ENCODE measurements around the gene NTM. TPM values are rescaled to one million over a fixed set of nuclear protein-coding genes. Genes with fewer than 3 reads are reported as not detected.

Gene NTM
- total and polyA plus RNA-seq, 2 donors (not counting 1 experiment from before 2014, with no cell fraction given) = 12.3 to 28.6 TPM

- H4K20me1 ChIP-seq (ENCODE audit: control insufficient read depth, extremely low read depth, insufficient read depth, low read length) = no peaks in the 10 kb centered on the region
- no peak overlapping the region for H3K4me3 ChIP-seq (replicated peaks in 1 of 4; ENCODE audit: control extremely low read depth in 1 of 4, insufficient read depth in 1 of 4, low read depth in 3 of 4, low read length in 4 of 4)
- H3K4me2 ChIP-seq (ENCODE audit: extremely low read depth, insufficient read depth, low read length) = no peak overlapping the region
- H3K4me1 ChIP-seq (ENCODE audit: control insufficient read depth, extremely low read depth, insufficient read depth, low read length) = peaks cover 16% of the 10 kb centered on the region
- no peaks in the 10 kb centered on the region for H3K27me3 ChIP-seq (ENCODE audit: control insufficient read depth, insufficient read depth, low read length)
- TF ChIP-seq EZH2 (IDR thresholded peaks at IDR 0.05; ENCODE audit: low read length, missing control alignments) (no peak), CTCF (conservative IDR thresholded peaks at IDR 0.05 in 1 of 2, IDR thresholded peaks at IDR 0.05 in 1 of 2; ENCODE audit: low read depth in 1 of 2, low read length in 2 of 2) (no peak)
- H3K36me3 ChIP-seq (ENCODE audit: control insufficient read depth, insufficient read depth, low read length) = no peaks in the 10 kb centered on the region
- H2AFZ ChIP-seq (ENCODE audit: low read length) = no peak overlapping the region
- H3K9ac ChIP-seq (ENCODE audit: insufficient read depth, low read length) = no peak overlapping the region
- no peak overlapping the region for H3K27ac ChIP-seq (ENCODE audit: insufficient read depth, low read length)
- H3K9me3 ChIP-seq (ENCODE audit: control insufficient read depth, insufficient read depth, low read depth, low read length) = no peaks in the 10 kb centered on the region
- no peaks in the 10 kb centered on the region for H3K79me2 ChIP-seq (ENCODE audit: control insufficient read depth, insufficient read depth, low read length)
- DNase-seq (ENCODE audit: low read depth in 2 of 2) = no peak
These were observed 681.3 kb downstream of the NTM start for GRCh38 chr11:132051704-132052103.

- Histone ChIP-seq H3K4me1 (ENCODE audit: control insufficient read depth, extremely low read depth, insufficient read depth, low read length) (peaks cover 18% of the 10 kb centered on the region), H3K79me2 (ENCODE audit: control insufficient read depth, insufficient read depth, low read length) (no peaks in the 10 kb centered on the region), H3K4me3 (replicated peaks in 1 of 4; ENCODE audit: control extremely low read depth in 1 of 4, insufficient read depth in 1 of 4, low read depth in 3 of 4, low read length in 4 of 4) (no peak overlapping the region), H3K9me3 (ENCODE audit: control insufficient read depth, insufficient read depth, low read depth, low read length) (no peaks in the 10 kb centered on the region), H3K27me3 (ENCODE audit: control insufficient read depth, insufficient read depth, low read length) (no peaks in the 10 kb centered on the region), H3K27ac (ENCODE audit: insufficient read depth, low read length) (no peak overlapping the region), H4K20me1 (ENCODE audit: control insufficient read depth, extremely low read depth, insufficient read depth, low read length) (no peaks in the 10 kb centered on the region), H3K9ac (ENCODE audit: insufficient read depth, low read length) (no peak overlapping the region), H3K4me2 (ENCODE audit: extremely low read depth, insufficient read depth, low read length) (no peak overlapping the region), H3K36me3 (ENCODE audit: control insufficient read depth, insufficient read depth, low read length) (no peaks in the 10 kb centered on the region), H2AFZ (ENCODE audit: low read length) (no peak overlapping the region)
- no peak for TF ChIP-seq CTCF (conservative IDR thresholded peaks at IDR 0.05 in 1 of 2, IDR thresholded peaks at IDR 0.05 in 1 of 2; ENCODE audit: low read depth in 1 of 2, low read length in 2 of 2)
- no peak for TF ChIP-seq EZH2 (IDR thresholded peaks at IDR 0.05; ENCODE audit: low read length, missing control alignments)
- no peak for DNase-seq (ENCODE audit: low read depth in 2 of 2)
These were observed 681.9 kb downstream of the NTM start for GRCh38 chr11:132052342-132052741.

DNA sequence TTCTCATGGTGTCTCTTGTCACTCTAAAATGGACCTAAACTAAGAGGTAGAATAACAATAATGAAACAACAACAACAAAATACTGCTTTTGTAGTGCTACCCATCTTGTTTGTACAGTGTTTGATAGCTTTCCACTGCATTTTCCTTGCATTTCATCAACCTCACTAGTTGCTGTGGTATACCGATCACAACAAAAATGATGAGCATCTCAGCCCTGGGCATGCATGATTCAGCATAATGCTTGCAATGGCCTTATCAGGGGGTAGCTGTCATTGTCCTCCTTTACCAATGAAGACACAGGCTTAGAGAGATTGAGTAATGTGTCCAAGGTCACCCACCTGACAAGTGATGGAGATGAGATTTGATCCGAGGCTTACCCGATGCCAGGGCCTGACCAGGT, 682.5 kb downstream of the NTM start:
- no peak overlapping the region for H2AFZ ChIP-seq (ENCODE audit: low read length)
- no peak overlapping the region for H3K9ac ChIP-seq (ENCODE audit: insufficient read depth, low read length)
- H3K36me3 ChIP-seq (ENCODE audit: control insufficient read depth, insufficient read depth, low read length) = no peaks in the 10 kb centered on the region
- no peak overlapping the region for H3K4me2 ChIP-seq (ENCODE audit: extremely low read depth, insufficient read depth, low read length)
- H3K4me3 ChIP-seq (replicated peaks in 1 of 4; ENCODE audit: control extremely low read depth in 1 of 4, insufficient read depth in 1 of 4, low read depth in 3 of 4, low read length in 4 of 4) = no peak overlapping the region
- peaks cover 20% of the 10 kb centered on the region for H3K4me1 ChIP-seq (ENCODE audit: control insufficient read depth, extremely low read depth, insufficient read depth, low read length)
- DNase-seq (ENCODE audit: low read depth in 2 of 2) = peak in 1 of 2 donors; percentile 43
- no peak overlapping the region for H3K27ac ChIP-seq (ENCODE audit: insufficient read depth, low read length)
- TF ChIP-seq CTCF (conservative IDR thresholded peaks at IDR 0.05 in 1 of 2, IDR thresholded peaks at IDR 0.05 in 1 of 2; ENCODE audit: low read depth in 1 of 2, low read length in 2 of 2) (no peak), EZH2 (IDR thresholded peaks at IDR 0.05; ENCODE audit: low read length, missing control alignments) (no peak)
- H3K27me3 ChIP-seq (ENCODE audit: control insufficient read depth, insufficient read depth, low read length) = no peaks in the 10 kb centered on the region
- H4K20me1 ChIP-seq (ENCODE audit: control insufficient read depth, extremely low read depth, insufficient read depth, low read length) = no peaks in the 10 kb centered on the region
- no peaks in the 10 kb centered on the region for H3K9me3 ChIP-seq (ENCODE audit: control insufficient read depth, insufficient read depth, low read depth, low read length)
- H3K79me2 ChIP-seq (ENCODE audit: control insufficient read depth, insufficient read depth, low read length) = no peaks in the 10 kb centered on the region
